GM21825 (cell line): Measurements from ENCODE around the gene P2RY14.

Experiments
- ATAC-seq: cut with Tn5 transposase; IDR thresholded peaks from one replicate; pipeline ENCODE4 v1.9.1; 2021; ENCODE audit warnings: mild to moderate bottlenecking, moderate library complexity; ENCODE audit not compliant: unreplicated experiment

The P2RY14 gene

DNA sequence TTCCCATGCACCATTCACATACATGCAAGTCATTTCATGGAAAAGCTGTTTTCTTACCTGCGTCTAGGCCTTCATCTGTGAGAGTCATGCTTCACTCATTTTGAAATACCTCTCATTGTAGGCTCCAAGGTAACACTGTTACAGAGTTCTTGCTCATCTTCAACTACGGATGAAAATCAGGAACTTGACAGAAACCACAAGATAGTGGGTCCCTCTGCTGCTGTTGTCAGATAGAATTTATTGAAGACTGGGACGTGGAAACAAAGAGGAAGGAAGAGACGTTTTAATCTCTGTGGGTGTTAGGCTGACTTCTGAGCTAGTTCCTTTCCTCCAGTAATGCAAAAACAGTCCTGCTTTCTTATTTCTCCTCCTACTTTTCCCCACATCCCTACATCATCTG is at the start of gene P2RY14:
P2RY14 (minus strand) TSS at position 313 of the 400 bp plus-strand sequence. CDS start 64,226 bp downstream, outside the sequence.
- ATAC-seq: no peak

DNA sequence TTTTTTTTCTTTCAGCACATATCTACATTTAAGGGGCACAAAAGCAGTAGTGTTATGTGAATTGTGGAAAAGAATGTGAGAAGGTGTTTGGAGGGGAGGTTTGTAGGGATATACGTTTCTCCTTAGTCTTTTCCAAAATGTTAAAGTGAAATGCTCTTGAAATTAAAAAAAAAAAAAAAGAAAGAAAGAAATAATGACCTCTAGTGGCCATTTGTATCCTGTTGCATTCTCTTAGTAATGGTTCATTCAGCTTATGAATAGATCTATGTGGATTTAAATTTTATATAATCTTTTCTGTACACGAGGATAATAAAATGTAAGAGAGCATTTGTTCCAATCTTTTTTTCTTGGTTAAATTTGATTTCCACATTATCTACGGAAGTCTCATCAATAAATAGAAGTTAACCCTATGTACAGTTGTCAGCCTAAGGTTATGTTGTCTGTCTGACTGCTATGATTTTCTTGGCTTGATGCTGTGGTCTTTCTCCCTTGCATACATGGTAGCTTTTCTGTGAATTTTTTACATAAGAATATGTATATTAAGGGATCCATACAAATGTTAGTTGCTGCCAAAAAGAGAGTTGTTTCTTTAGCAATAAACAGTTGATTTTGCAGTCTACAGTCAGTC is 49.3 kb upstream of the P2RY14 start:
- ATAC-seq: no peak

DNA sequence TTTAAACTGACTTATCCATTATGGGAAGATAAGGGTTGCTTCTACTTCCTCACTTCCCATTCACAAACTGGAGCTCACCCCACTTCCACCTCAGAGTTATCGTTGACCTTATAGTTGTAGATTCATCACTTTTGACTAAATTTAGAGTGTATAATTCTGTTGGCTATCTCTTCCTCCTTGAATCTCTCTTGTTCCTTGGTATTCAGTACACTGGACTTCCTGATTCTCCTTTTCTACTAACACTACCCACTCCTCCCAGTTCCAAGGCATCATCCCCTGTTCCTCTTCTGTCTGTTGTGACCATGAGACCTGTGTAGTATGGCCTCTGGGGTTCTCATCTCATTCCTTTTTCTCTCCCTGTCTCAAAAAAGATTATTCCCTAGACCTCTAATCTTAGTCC is 44.2 kb upstream of the P2RY14 start:
- ATAC-seq: no peak

DNA sequence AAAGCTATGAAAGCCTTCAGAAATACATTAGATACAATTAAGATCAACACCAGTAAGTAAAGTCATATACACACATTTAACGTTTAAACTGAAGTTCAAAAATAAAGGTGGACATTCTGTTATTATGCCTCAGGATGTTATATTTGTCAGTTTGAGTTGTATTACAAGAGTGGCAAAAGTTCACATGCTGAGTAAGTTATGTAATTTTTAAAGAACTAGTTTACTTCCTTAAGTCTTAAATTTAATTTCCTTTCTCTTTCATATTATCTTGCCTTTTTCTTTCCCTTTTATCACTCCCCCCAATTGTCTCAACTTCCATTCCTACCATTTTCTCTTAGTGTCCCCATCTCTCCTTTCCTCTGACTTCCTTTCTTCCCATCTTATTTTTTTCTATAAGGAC is 43.2 kb upstream of the P2RY14 start:
- ATAC-seq: no peak

DNA sequence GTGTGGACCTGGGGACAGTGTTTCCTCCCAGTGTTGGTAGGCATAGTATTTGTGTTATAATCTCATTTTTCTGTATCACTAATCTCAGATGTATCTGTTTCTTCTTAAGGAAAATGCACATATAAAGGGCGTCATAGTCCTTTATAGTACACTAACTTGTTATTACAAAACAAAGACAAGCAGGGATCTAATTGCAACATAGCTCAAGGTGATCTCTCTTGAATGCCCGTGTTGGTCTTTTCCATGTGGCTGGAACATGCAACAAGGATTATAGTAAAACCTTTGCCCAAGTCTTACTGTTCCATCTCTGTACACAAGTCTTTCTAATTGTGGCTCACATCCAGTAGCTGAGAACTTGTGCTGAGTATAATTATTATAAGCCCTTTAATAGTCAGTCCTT is 41.8 kb upstream of the P2RY14 start:
- ATAC-seq: no peak

DNA sequence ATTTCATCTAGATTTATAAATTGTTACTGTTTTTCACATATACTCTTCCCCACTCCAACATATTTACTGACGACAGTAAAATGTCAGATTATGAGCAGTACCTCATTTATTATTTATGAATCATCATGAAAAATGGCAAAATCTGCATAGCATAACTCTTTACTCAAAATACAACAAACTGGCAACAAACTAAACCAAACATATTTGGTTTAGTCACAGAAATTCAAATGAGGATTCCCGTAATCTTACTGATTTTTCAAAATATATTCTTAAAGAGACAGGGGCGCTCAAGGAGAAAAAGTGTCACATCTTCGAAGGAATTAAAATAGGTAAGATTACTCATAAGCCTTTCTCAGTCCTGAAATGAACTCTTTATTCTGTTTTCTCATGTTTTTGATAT is 41.3 kb upstream of the P2RY14 start:
- ATAC-seq: no peak

DNA sequence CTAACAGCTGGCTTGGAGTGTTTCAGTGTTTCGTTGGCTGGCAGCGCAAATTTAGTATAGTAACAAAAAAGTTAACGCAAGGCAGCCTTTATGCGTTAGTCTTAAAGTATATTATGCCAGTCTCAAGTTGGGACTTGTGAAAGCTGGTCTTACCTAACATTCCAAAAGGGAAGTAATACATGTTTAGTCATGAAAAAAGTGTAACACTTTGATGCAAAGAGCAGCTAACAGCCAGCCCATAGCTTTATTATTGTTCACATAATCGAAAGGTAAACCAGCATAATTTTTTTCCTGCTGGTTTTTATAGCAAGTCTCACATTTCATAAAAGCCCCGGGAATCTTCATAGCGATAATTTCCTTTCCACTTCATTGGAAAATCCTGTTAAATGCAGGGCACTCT is 40.6 kb upstream of the P2RY14 start:
- ATAC-seq: no peak

DNA sequence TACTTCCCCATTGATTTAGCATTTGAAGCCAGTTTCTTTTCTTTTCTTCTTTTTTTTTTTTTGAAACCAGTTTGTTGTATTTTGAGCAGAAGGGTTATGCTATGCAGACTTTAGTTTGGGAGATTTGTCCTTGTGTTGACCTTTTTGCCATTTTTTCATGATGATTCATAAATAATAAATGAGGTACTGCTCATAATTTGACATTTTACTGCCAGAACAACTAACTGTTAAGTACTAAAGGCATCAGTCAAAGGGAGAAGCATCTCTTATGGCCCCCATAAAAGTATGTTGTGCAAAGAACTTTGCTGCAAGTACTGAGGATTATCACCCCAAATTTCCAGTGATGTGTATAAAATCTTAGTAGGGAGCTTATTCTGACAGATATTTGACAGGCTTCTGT is 40.0 kb upstream of the P2RY14 start:
- ATAC-seq: no peak

DNA sequence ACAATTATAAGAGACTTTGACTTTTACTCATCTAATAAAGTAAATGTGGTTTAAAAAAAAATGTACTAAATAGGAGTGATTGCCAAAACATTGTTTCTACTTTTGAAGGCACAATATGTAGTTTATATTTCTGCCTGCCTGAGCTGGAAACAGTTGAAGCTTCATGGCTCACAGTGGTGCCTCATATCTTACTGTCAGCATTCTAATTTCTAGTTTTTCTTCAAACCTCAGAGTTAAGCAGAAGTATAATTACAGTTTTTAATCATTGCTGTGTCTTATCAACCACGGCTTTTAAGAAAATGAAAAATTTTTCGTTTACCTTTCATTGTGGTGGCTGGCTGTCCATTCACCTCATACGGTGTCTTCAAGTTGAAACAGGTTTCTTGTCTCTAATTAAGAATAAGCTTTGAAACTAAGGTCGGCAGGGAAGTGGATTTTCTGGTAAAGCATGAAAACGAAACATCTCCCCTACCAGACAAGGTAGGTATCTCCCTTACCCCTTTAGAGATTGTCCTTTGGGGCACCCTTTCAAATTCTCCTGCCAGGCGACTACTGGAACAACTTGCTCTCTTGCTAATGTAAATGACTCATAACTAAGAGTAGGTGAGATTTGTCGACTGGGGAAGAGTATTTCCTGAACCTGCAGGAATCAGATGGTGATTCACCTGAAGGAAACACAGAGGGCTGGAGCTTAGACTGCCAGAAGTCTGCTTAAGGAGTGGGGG is 38.1 kb upstream of the P2RY14 start, which contains the start of gene GPR87:
GPR87 (minus strand) TSS at position 554 of the 725 bp plus-strand sequence. CDS start 16,720 bp downstream, outside the sequence.
- ATAC-seq: no peak

DNA sequence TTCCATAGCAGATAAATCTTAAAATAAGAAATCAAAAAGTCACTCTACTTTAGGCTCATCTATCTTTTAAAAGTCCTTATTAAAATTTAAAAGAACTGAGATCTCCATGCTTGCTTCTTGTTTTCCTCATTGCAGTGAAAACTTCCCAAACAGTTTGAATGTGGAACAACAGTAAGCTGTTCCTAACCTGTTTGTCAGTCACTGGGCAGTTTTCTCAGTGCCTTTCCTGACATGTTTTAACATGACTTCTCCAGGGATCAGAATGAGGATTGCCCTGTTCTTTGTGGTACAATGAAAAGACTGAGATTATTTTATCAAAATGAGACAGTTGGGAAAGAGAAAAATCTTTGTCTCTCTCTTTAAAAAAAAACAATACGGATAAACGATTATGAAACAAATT is 37.5 kb upstream of the P2RY14 start:
- no peak for ATAC-seq

DNA sequence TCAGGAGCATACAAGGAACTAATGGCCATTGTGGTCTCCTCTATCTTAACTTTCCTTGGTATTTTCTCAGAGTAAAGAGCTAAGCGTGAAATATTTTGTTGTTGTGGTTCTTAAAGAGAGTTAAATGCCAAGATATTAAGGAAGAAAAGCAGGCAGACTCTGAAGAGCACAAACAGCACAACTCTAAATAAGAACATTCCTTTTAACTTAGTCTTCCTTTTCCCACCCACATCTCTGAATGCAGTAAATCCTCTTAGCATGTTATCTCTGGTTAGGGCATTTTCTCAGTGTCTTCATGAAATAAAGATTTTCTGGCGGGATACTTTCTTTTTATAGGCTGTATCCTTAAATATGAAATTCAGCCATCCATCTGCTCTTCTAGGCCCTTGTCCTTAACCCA is 36.8 kb upstream of the P2RY14 start:
- no peak for ATAC-seq

DNA sequence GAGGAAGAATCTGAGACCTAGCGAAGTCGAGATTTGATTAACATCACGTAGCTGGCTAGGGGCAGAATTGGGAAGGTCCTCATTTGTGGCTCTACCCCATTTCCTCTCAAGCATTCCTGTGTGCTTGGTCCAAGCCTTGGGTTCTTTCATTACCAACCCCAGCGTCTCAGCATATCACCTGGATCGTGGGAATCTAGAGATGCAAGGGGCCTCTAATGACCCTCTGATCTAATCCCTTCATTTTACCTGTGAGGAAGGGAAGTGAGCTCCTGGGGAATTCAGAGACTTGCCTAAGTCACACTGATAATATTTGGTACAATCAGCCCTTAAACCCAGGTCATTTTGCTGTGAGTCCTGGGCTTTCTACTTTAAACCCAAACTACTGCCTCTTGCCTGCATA is 36.3 kb upstream of the P2RY14 start:
- ATAC-seq: no peak

DNA sequence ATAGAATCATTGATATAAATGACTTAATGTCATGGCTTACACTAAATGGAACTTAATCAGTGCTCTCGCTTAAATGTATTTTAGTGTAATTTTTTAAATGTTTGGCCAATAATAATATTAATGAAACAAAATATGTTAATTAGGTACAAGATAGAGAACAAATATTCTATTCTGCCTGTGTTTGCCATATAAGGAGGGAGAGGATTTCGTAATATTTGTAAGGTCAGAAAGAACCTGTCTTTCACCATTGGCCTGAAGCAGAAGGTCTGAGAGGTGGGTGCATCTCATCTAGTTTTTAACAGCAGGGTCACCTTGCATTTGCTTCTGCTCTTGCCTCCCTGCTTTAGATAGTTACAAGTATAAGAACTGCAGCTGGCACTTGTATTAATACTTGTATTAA is 35.8 kb upstream of the P2RY14 start:
- no peak for ATAC-seq

DNA sequence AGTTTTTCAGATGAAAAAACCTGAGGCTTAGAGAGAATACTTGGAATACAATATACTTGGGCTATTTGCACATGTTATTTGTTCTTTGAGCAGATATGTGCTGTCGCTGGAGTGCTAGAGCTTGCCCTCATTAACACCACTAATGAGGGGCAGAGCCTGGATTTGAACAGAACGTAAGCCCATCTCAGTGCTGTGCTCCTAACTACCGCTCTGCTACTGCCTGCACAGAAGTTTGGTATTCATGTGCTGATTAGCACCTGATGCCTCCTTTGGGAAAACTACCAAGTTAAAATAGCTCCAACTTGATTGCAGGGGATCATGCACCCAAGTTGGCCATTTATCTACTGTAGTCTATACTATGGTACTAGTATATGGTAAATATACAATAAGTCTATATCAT is 34.6 kb upstream of the P2RY14 start:
- no peak for ATAC-seq

DNA sequence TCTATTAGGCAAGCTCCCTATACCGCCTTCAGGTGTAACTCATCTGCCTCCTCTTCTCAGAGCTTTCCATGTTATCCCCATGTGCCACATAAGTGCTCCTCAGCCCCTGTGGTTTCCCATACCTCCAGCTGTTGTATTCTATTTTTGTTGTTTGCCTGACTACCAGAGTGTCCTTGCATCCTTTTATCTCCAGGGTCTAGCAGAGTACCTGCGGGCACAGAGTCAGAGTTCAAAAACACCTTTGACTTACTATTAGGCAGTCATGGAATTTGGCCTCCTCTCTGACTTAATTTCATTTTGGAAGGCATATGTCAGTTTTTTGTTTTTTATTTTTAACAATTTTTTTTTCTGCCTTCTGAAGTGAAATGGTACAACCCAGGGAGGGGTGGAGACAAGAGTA is 31.2 kb upstream of the P2RY14 start:
- ATAC-seq: no peak

DNA sequence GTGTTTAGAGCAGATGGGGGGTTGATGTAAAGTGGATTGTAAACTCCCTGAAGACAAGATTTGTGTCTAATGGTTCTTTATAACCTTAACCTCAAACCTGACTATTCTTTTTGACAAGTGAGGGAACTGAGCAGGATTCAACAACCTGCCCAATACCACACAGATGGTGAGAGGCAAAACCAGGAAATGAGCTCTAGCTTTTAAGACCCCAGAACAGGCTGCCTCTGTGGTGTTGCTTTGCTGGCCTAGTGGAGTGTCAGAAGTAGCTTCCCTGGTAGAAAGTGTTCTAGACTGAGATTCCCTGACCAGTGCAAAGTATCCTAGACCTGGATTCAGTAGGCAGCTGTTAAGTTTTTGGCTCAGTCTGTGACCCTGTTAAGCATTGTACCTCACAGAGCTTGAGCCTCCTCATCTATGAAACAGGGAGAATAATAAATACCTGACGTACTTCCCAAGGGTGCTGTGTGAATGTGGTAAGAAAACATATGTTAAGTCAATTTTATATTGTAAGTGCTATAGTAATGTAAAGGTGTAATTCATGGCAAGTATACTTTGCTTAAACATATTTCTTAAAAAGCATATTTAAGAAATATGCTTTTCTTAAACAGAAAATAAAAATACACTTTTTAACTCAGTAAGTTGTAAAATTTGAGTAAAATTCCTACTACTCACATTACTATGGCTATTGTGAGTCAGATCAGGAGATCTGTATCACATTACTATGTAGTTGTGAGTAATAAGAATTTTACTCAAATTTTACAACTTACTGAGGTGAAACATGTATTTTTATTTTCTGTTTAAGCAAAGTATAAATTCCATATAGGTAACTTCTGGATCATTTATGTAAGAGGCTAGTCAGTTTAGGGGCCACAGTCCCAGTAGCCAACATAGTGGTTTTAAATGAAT is 29.5 kb upstream of the P2RY14 start:
- no peak for ATAC-seq

DNA sequence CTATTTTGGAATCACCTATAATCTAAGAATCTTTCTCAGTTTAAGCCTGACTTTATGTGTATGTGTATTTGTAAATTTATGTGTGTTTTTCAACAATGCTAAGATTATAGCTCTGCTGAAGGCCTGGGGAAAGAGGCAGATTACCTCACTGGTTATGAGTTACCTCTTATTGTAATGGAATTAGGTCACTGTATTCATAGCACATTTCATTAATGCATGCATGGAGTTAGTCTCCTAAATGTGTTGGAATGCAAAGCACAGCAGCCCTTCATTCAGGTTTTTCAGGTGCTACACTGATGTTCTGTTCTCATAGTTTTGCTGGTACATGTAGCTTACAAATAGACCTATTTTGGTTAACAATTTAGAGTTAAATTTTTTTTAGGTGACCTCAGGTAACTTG is 28.8 kb upstream of the P2RY14 start:
- ATAC-seq: no peak

DNA sequence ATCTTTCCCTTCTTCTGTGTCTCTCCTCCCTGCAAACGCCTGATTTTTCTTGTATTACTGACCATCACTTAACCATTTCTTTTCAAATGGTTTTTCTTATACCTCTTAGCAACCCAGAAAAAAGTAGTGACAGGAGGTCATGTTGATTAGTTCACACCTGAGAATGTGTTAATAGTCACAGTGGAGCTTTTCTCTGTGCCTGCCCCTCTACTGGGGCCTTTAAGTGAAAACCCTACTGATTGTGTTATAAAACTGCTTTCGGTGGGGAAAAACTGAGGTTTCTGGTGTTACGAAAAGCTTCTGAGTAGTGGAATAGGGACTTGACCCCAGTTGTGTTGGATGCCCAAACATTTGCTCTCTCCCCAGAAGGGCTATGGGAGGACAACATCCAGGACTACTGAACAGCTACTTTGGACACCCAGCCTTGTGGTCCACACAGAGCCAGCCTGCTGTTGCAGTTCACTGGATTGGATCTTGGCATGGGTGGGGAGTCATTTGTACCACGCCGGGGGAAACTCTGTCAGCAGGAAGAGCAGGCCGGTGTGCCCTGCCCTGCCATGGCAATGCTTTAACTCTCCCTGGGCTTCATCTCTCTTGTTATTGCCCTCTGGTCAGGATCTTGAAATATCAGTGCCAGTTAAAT is 27.9 kb upstream of the P2RY14 start:
- no peak for ATAC-seq

DNA sequence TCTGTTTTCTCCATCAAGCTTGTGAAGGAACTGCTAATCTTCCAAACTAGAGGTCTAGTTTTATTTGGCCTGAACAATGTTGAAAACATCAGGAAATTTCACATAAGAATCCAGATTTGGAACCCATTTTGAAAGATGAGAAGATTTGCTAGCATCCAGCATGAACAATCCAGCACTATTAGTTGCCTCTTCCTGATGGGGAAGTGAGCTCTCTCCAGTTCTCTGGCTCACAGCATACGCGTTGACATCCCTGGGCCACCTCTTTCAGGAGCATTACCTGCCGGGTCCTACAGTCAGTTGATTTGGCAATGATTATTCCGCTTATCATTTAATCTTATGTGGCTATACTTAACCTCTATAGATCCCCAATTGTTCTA is 27.4 kb upstream of the P2RY14 start:
- ATAC-seq: no peak

DNA sequence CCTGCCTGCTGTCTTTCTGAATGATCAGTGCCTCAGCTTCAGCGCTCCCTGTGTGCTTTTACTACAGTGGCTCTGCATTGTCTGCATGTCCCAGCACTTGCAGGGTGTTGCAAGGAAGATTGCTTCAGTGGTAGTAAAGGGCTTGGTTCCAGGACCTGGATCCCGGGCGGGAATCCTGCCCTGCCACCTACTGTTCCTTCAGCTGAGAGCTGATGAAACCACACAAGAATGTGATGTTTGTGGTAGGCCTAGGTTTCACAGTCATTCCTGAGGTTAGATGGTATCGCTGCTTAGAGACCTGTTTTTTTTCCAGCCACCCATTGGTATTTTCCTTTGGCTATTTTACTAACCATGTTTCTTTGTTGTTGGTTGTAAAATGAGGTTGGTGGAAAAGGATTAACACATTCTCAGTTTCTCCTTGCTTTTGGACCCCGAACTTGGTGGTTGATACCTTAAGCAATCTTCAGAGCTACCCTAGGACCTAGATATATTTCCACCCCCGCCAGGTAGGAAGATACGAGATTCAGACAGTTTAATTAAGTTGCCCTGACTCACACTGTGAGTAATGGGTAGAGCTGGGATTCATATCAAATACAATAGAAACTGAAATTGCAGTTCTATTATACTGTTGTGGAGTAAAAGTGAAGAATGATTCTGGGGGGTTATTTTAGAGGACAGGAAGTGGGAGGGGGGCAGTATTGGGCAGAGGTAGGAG is 26.9 kb upstream of the P2RY14 start:
- no peak for ATAC-seq

DNA sequence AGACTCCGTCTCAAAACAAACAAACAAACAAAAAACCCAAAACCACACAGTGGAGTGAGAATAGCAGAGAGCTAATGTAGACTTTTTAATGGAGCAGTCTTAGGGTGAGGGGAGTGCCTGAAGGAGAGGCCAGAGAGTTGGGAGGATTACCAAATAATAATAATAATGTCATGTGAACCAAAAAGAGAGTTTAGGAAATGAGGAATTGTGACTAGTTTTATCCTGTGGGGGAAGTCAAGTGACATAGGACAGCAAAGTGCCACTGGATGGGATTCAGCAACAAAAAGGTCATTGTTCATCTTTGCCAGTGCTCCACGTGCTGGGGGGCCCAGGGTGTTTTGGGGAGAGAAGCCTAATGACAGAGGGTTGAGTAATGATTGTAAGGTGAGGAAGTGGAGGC is 25.4 kb upstream of the P2RY14 start:
- no peak for ATAC-seq
